Activated naive CD4-positive, alpha-beta T cell (primary cell): ENCODE measurements around the gene ABHD17A.

Experiments
- DNase-seq, 4 experiments: peaks; one replicate each; lab custom pipeline; 2025; lab: John Stamatoyannopoulos, UW

Gene ABHD17A

DNA sequence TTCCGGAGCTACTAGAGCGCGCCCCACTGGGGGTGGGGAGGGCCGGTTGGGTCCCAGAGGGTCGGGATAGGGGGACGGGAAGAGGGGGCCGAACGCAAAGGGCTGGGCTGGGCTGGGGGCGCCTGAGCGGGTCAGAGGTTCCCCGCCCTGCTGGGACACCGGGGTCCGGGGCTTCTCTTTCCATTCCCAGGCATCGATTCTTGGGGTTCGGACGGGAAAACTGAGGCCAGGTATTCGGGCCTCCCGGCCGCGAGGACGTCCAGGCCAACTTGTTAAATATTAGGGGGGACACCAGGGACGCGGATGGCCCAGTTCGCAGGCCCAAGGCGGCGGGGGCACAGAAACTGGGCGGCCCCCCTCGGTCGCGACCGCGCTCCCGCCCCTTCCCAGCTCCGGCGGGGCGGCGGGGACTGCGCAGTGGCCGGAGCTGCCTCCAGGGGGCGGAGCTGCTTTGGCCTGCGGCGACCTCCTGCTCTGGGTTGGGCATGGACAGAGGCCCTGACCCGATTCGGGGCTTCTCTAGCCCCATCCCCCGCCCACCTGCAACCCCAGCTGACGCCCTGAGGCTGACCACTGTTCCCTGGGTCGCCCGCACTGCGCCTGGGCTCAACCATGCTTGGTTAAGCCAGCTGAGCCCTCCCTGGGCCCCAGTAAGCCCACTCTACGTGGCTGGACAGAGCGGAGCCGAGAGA, 20.7 kb downstream of the ABHD17A start:
- DNase-seq: peak in 2 of 4 experiments; percentile 43 to 44

- peak; percentile 83 to 95 (median 91) for DNase-seq
Observed at GRCh38 chr19:1863638-1864479, 21.4 kb downstream of the ABHD17A start.

DNA sequence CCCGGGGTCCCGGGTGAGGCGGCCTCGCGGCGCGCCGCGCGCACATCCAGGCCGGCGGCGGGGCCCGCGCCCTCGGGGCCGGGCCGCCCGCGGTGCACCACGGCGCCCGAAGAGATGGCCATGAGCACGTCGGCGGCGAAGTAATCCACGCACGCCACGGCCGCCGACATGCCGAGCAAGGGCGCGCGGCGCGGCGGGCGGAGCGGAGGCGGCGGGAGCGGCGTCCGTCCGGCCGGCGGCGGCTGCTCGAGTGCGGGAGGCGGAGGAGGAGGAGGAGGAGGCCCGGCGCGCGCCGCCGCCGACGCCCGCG, 22.0 kb downstream of the ABHD17A start, which contains the start of gene KLF16:
Gene KLF16 (minus strand): TSS at position 252 of the 310 bp plus-strand sequence. CDS start 82 bp downstream, at position 170.
- no peak for DNase-seq

- peak in 3 of 4 experiments; percentile 31 to 55 (median 44) for DNase-seq
Observed at GRCh38 chr19:1862424-1863327, 22.6 kb downstream of the ABHD17A start.

GRCh38 chr19:1862068-1862423, 23.2 kb downstream of the ABHD17A start:
- DNase-seq: no peak

- DNase-seq: no peak
Observed at GRCh38 chr19:1861599-1862031, 23.7 kb downstream of the ABHD17A start.

DNA sequence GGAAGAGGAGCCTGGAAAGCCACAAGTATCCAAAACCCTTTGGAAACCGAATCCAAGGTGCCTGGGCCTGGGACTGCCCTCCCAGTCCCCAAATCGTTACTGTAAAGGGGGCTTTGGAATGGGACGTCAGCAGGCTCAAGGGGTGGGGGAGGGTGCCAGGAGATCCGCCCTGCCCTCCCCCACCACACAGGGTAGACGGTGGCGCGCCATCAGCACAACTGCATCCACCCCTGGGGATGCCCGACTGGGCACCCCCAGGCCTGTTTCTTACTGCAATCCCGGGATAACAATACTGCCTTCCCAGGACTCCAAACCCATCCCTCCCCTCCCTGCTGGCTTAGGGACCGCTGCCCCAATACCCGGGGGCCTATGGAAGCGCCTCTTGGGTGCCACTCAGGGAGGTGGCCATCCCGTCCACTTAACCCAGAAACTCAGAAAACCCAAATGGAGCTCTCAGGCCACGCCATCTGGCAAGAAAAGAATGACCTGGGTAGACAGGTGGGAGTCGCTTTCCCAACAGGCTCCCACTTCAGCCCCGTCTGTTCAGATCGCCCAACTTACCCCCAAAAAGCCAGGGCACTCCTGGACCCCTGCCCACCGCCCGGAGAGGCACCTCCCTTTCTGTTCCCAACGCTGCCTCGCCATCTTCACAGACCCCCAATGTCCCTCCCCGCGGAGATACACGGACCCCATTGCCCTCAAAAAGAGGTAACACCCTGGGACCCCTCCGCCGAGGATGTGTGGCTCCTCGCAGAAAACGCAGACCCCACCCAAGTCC, 24.3 kb downstream of the ABHD17A start:
- DNase-seq: no peak

- DNase-seq: peak in 2 of 4 experiments; percentile 23 to 52
Observed at GRCh38 chr19:1860042-1860775, 25.1 kb downstream of the ABHD17A start.

DNA sequence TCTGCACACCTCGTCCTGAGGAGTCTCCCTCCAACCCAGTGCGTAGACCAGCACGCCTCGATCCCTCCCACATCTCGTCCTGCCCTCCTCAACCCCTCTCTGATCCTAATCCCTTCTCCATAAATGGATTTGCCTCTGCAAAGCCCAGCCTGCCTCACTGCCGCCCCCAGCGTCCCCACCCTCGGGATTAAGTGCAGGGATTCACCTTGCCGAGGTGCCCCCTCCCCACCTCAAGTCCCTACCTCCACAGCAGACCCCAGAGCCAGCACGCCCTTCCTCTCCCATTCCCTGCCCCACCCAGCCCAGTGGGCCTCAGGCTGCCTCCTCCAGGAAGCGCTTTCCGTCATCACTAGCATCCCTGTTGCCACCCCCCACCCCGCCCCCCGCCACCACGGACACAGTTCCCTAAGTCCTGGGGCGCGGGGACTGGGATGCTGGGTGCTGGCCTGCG, 25.9 kb downstream of the ABHD17A start:
- DNase-seq: no peak

DNA sequence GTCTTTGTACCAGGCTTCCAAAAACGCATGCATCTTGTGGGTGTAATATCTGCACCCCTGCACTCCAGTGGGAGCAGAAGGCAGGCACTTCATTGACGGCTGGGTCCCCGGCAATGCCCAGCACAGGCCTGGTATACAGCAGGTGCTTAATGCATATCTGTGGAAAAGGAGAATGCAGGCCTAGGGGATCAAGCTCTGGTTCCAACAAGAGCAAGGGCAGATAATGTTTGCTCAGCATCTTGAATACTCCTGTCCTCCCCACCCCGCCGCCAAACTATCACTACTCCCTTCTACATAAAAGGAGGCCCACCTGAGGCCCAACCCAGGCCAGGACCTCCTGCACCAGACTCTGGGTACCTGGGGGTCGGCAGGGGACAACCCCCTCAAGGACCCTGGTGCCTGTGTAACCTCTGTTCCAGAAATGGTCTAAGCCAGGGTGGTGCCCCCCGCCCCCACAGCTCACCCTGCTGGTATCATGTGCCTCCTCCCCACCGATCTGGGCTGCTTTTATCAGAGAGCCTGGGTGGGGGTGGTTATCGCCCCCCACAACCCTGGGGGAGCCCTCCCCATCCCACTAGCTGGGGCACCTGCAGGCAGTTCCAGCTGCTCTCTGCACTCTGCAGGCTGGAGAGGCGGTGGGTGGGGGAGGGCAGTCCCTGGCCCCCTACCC, 26.7 kb downstream of the ABHD17A start:
- DNase-seq: no peak

GRCh38 chr19:1857648-1858326, 27.5 kb downstream of the ABHD17A start:
- DNase-seq: no peak

DNA sequence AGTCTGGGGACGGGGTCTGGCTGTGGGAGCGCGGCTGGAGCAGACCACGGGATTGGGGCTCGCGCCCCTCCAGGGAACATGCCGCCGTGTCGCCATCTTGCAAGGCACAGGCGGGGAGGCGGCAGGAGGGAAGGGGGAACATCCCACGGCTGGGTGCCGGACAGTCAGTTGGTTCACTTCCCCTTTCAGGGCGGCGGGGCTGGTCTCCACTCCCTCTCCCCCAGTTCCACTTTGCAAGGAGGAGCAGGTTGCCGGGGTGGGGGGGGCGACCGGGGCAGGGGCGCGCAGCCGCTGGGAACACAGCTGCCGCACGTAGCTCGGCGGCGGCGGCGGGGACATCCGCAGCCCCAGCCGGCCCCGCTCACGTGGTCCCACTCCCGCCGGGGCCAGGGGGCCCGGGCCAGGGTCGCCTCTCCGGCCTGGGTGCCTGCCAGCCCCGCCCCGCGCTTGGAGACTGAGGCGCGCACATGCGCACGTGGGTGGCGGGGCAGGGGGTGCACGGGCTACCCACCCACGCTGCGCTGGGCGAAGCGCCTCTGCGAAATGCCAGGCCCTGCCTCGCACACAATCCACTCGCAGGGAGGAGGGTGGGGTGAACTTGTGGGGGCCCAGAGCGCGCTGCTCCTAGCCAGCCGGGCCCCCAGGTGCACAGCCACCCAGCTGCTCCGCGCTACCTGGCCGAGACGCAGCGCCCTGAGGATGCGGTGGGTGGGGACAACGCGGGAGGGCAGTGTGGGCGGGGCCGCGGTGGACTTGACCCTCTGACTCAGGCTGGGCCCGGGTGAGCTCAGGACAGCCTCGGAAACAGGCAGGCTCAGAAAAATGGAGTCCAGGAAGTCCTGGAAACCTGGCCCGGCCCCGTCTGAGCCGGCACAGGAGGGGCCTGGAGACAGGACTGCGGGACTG, 28.3 kb downstream of the ABHD17A start:
- DNase-seq: peak in 1 of 4 experiments; percentile 35

- no peak for DNase-seq
Observed at GRCh38 chr19:1856345-1856697, 29.0 kb downstream of the ABHD17A start.

- no peak for DNase-seq
Observed at GRCh38 chr19:1855828-1856255, 29.5 kb downstream of the ABHD17A start.

DNA sequence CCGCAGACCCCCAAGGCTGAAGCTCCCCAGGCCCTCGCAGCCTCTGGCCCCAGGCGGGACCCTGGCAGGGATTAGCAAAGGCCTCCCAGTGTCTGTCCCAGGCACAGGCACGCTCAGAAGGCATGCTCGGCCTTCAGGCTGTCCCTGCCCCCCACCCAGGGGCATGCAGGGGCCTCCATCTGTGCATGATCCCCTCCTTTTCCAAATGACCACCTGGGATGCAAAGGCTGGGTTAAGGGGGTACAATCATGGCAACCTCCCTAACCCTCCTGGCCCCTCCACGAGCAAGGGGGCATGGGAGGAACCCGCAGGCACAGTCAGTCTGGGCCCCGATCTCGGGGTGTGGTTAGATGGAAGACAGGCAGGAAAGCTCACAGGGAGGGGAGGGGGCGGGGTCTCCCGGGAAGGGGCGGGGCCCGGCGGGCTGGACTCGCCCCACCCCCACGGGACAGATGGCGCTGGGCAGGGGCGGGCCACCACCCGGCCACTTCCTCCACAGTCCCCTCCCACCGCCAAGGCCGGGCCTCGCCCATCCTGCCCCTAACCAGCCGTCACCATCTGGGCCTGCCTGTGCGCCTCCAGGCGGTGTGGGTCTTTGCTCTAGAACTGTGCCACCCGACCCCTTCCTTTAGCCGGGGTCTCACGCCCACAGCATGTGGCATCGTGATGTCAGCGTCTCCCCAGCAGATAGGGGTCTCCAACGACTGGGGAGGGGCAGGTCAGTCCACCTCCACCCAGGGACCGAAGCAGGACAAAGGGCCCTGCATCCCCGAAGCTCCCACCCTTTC, 30.1 kb downstream of the ABHD17A start:
- peak in 2 of 4 experiments; percentile 69 to 75 for DNase-seq

DNA sequence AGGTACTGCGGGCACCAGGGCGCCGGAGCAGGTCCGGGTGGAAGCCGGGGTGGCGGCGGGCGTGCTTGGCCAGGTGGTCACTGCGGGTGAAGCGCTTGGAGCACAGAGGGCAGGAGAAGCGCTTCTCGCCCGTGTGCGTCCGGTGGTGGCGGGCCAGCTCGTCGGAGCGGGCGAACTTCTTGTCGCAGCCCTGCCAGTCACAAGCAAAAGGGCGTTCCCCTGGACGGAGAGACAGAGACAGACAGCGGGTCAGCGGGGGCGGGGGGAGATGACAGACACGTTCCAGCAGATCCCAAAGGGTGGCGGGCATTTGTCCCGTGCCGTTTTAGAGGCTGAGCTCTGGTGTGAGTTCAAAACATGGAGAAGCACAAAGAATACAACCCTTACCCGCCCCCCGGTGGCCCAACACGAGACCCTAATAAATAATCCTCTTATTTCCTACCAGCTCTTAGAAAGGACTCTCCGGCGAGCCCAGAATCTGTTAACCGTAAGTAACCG, 30.7 kb downstream of the ABHD17A start:
- no peak for DNase-seq

DNA sequence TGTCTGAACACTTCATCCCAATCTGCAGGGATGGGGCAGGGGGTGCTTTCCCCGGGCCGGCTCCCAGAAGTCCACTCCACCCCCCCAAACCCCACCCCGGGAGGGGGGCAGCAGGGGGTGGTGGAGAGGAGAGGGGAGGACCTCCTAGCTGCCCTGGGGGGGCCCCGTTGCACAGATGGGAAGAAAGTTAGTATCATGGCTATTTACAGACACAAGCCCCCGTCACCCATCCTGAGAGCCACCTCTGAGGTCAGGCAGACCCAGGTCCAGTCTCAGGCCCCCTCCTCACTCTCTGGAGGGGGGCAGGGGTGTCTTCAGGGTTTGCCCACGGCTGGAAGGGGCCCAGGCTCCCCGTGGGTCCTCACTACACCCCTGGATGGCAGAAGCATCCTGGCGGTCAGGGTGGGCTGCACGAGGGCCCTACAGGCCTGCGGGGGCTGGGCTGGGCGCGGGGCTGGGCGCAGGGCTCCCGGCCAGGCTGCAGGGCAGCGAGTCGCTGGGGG, 31.2 kb downstream of the ABHD17A start:
- no peak for DNase-seq
